ENCODE results near the gene ATF6B. TPM values are rescaled to one million over a fixed set of nuclear protein-coding genes. Genes with fewer than 3 reads are reported as not detected.

Gene ATF6B
- total and polyA plus RNA-seq, 8 donors = 30.2 to 68.0 (median 39.1) TPM

Small RNA genes within 50 kb of the gene (microRNA-seq; reads per million reads assigned to microRNA genes)
- 0 to 0.88 reads per million in 2 donors for gene MIR6721

Other genes starting within 250 kb of the ATF6B start
- gene SLC44A4, start 249.2 kb downstream of the ATF6B start, total RNA-seq = 10 to 100 TPM in 5 of 6 donors, 1 to 10 TPM in 1; 4.6 to 57.3 (median 13.7) TPM
- gene SLC44A4, start 249.2 kb downstream of the ATF6B start, polyA plus RNA-seq = 1 to 10 TPM; 6.5 to 9.0 TPM
- 10 to 100 TPM; 13.4 to 29.1 (median 18.3) TPM for gene EHMT2, start 230.5 kb downstream of the ATF6B start, total RNA-seq
- gene EHMT2, start 230.5 kb downstream of the ATF6B start, polyA plus RNA-seq = 10 to 100 TPM; 42.3 to 55.8 TPM
- gene ZBTB12, start 226.2 kb downstream of the ATF6B start, total RNA-seq = 1 to 10 TPM in 4 of 6 donors, under 1 TPM in 2; 0.60 to 4.5 (median 1.9) TPM
- gene ZBTB12, start 226.2 kb downstream of the ATF6B start, polyA plus RNA-seq = 1 to 10 TPM; 2.1 to 2.2 TPM
- 10 to 100 TPM in 1 of 6 donors, 1 to 10 TPM in 5; 1.1 to 14.0 (median 4.4) TPM for gene C2, start 200.5 kb downstream of the ATF6B start, total RNA-seq
- 1 to 10 TPM in 1 of 2 donors, under 1 TPM in 1; 0.63 to 1.8 TPM for gene C2, start 200.5 kb downstream of the ATF6B start, polyA plus RNA-seq
- gene CFB, start 182.2 kb downstream of the ATF6B start, total RNA-seq = 100 to 1,000 TPM in 2 of 6 donors, 10 to 100 TPM in 4; 23.4 to 330 (median 57.1) TPM
- 100 to 1,000 TPM; 101 to 117 TPM for gene CFB, start 182.2 kb downstream of the ATF6B start, polyA plus RNA-seq
- 10 to 100 TPM; 22.5 to 40.8 (median 28.2) TPM for gene NELFE, start 169.3 kb downstream of the ATF6B start, total RNA-seq
- gene NELFE, start 169.3 kb downstream of the ATF6B start, polyA plus RNA-seq = 10 to 100 TPM; 33.8 to 43.8 TPM
- 10 to 100 TPM; 21.4 to 46.3 (median 25.6) TPM for gene SKIC2, start 169.1 kb downstream of the ATF6B start, total RNA-seq
- gene SKIC2, start 169.1 kb downstream of the ATF6B start, polyA plus RNA-seq = 100 to 1,000 TPM; 117 to 163 TPM
- 10 to 100 TPM in 4 of 6 donors, 1 to 10 TPM in 2; 8.2 to 12.6 (median 11.0) TPM for gene DXO, start 156.1 kb downstream of the ATF6B start, total RNA-seq
- gene DXO, start 156.1 kb downstream of the ATF6B start, polyA plus RNA-seq = 10 to 100 TPM; 32.0 to 39.7 TPM
- gene C4A, start 146.2 kb downstream of the ATF6B start, total RNA-seq = 100 to 1,000 TPM in 3 of 6 donors, 10 to 100 TPM in 3; 14.0 to 789 (median 112) TPM
- 100 to 1,000 TPM in 1 of 2 donors, 10 to 100 TPM in 1; 40.3 to 130 TPM for gene C4A, start 146.2 kb downstream of the ATF6B start, polyA plus RNA-seq
- gene C4B, start 113.5 kb downstream of the ATF6B start, total RNA-seq = 100 to 1,000 TPM in 4 of 6 donors, 10 to 100 TPM in 2; 15.3 to 665 (median 166) TPM
- 100 to 1,000 TPM in 1 of 2 donors, 10 to 100 TPM in 1; 46.1 to 137 TPM for gene C4B, start 113.5 kb downstream of the ATF6B start, polyA plus RNA-seq
- gene CYP21A2, start 89.8 kb downstream of the ATF6B start, total RNA-seq = 1 to 10 TPM in 1 of 6 donors, under 1 TPM in 5; 0.23 to 1.5 (median 0.71) TPM
- 1 to 10 TPM; 1.3 to 2.7 TPM for gene CYP21A2, start 89.8 kb downstream of the ATF6B start, polyA plus RNA-seq
- 10 to 100 TPM in 2 of 6 donors, 1 to 10 TPM in 4; 5.2 to 15.2 (median 7.1) TPM for gene TNXB, start 18.9 kb downstream of the ATF6B start, total RNA-seq
- 10 to 100 TPM; 13.1 to 18.6 TPM for gene TNXB, start 18.9 kb downstream of the ATF6B start, polyA plus RNA-seq
- gene FKBPL, start 2.0 kb upstream of the ATF6B start, total RNA-seq = 1 to 10 TPM; 2.0 to 4.7 (median 3.3) TPM
- 1 to 10 TPM; 5.0 to 5.9 TPM for gene FKBPL, start 2.0 kb upstream of the ATF6B start, polyA plus RNA-seq
- under 1 TPM; 0.08 to 0.69 (median 0.37) TPM for gene PRRT1, start 23.7 kb upstream of the ATF6B start, total RNA-seq
- 1 to 10 TPM; 3.3 to 5.8 TPM for gene PRRT1, start 23.7 kb upstream of the ATF6B start, polyA plus RNA-seq
- gene PPT2, start 25.9 kb upstream of the ATF6B start, total RNA-seq = 10 to 100 TPM in 1 of 6 donors, 1 to 10 TPM in 5; 5.6 to 13.9 (median 8.0) TPM
- 10 to 100 TPM in 1 of 2 donors, 1 to 10 TPM in 1; 9.2 to 12.2 TPM for gene PPT2, start 25.9 kb upstream of the ATF6B start, polyA plus RNA-seq
- 10 to 100 TPM in 1 of 6 donors, 1 to 10 TPM in 5; 2.2 to 10.8 (median 5.4) TPM for gene EGFL8, start 36.3 kb upstream of the ATF6B start, total RNA-seq
- 10 to 100 TPM; 23.1 to 46.8 TPM for gene EGFL8, start 36.3 kb upstream of the ATF6B start, polyA plus RNA-seq
- 10 to 100 TPM; 10.1 to 28.1 (median 15.7) TPM for gene AGPAT1, start 47.8 kb upstream of the ATF6B start, total RNA-seq
- 10 to 100 TPM; 19.6 to 24.5 TPM for gene AGPAT1, start 47.8 kb upstream of the ATF6B start, polyA plus RNA-seq
- 10 to 100 TPM; 16.1 to 28.5 (median 23.2) TPM for gene RNF5, start 50.2 kb upstream of the ATF6B start, total RNA-seq
- gene RNF5, start 50.2 kb upstream of the ATF6B start, polyA plus RNA-seq = 10 to 100 TPM; 29.0 to 41.4 TPM
- gene AGER, start 56.0 kb upstream of the ATF6B start, total RNA-seq = 1 to 10 TPM; 1.9 to 4.4 (median 2.9) TPM
- gene AGER, start 56.0 kb upstream of the ATF6B start, polyA plus RNA-seq = 10 to 100 TPM; 14.1 to 20.6 TPM
- gene PBX2, start 62.0 kb upstream of the ATF6B start, total RNA-seq = 10 to 100 TPM; 20.4 to 45.7 (median 26.1) TPM
- gene PBX2, start 62.0 kb upstream of the ATF6B start, polyA plus RNA-seq = 10 to 100 TPM; 45.9 to 56.3 TPM
- 10 to 100 TPM in 1 of 6 donors, 1 to 10 TPM in 3, under 1 TPM in 2; 0.59 to 10.1 (median 2.9) TPM for gene GPSM3, start 64.4 kb upstream of the ATF6B start, total RNA-seq
- gene GPSM3, start 64.4 kb upstream of the ATF6B start, polyA plus RNA-seq = 1 to 10 TPM; 5.2 to 5.4 TPM
- 1 to 10 TPM; 3.1 to 7.1 (median 4.7) TPM for gene NOTCH4, start 95.8 kb upstream of the ATF6B start, total RNA-seq
- 10 to 100 TPM; 27.4 to 45.2 TPM for gene NOTCH4, start 95.8 kb upstream of the ATF6B start, polyA plus RNA-seq
- not detected for gene TSBP1, start 243.7 kb upstream of the ATF6B start, total RNA-seq
- not detected for gene TSBP1, start 243.7 kb upstream of the ATF6B start, polyA plus RNA-seq

Data from pancreas (tissue), 8 donors.